ENCODE measurements around the gene RFC3.
"Not testable (repeated sequence)": the region's sequence is repeated elsewhere in the genome, so short reads cannot be mapped to it uniquely, and the experiment has no call there.

RFC3 gene, protein sequence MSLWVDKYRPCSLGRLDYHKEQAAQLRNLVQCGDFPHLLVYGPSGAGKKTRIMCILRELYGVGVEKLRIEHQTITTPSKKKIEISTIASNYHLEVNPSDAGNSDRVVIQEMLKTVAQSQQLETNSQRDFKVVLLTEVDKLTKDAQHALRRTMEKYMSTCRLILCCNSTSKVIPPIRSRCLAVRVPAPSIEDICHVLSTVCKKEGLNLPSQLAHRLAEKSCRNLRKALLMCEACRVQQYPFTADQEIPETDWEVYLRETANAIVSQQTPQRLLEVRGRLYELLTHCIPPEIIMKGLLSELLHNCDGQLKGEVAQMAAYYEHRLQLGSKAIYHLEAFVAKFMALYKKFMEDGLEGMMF

DNA sequence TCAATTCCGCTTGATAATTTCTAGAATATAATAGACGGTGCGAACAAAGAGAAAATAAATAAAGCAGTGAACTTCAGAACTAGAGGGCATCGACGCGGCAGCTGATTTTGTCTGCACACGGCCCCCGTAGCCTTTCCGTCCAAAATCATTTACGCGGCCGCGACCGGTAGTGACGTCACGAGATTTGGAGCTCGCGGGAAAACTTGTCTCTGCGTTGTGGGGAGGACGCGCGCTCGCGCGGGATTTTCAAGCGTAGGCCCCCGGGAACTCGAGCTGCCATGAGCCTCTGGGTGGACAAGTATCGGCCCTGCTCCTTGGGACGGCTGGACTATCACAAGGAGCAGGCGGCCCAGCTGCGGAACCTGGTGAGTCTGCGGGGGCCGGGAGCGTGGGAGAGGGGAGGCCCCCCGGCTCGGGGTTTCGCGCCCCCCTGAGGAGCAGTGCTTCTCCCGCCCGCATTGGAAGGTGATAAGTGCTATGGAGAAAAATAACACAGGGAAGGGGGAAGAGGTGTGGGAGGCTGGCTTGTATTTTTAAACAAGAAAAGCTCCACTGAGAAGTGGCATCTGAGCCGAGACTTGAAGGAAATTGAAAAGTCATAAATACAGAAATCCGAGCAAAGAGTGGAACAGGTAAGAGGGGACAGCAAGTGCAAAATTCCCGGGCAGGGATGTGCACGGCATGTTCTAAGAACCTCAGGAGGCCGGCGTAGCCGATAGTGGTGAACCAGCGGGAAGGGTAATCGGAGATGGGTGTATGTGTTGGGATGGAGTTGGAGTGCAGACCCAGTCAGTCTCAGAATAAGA is at the start of gene RFC3:
RFC3 (plus strand) TSS at position 249 of the 806 bp plus-strand sequence; CDS start at position 279, 30 bp downstream.
- DNase-seq = peak; percentile 90

DNA sequence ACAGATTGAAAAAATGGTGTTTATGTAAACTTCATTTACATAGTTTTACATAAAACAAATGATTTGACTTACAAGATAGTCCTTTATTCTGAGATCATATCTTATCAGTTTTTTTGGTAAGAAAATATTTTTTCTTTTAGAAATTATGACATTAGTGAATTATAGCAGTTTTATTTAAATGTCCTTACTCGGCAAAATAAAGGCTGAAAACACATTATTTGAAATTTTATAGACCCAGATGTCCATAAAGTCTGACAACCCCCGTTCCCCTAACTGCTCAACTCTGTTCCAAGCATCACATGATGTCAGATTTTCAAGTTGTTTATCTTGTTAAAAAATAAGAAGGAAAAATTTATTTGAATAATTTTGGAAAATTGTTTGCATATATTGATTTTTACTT is 46.7 kb upstream of the RFC3 start:
- no peak for DNase-seq

DNA sequence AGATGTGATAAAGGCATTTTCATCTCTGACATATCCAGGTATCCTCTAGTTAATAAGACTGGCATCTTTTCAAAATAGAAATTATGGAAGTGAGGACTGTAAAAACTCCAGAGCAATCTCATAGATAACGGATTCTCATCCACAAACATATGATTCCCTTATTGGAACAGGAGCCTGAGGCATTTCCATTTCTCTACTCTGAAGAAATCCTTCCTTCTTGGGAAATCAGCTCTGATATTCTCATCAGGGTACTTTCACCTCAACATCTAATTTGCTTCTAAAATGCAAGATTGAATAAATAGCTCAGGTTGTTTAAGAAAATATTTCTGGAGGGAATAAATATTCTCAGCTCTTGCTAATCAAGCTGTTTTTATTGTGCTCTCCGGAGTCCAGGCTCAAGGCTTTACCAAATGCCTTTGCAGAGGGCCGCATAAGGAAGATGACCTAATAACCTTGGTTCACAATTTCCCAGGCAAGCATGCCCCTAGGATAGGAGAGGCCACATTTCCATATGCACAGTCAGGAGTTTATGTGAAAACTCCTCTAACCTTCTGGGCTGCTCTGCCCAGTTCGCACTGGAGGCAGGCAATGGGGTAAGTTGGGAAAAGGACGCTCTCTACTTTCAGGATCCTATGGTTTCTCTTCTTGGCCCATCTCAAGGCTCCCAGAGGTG is 44.0 kb upstream of the RFC3 start:
- no peak for DNase-seq

DNA sequence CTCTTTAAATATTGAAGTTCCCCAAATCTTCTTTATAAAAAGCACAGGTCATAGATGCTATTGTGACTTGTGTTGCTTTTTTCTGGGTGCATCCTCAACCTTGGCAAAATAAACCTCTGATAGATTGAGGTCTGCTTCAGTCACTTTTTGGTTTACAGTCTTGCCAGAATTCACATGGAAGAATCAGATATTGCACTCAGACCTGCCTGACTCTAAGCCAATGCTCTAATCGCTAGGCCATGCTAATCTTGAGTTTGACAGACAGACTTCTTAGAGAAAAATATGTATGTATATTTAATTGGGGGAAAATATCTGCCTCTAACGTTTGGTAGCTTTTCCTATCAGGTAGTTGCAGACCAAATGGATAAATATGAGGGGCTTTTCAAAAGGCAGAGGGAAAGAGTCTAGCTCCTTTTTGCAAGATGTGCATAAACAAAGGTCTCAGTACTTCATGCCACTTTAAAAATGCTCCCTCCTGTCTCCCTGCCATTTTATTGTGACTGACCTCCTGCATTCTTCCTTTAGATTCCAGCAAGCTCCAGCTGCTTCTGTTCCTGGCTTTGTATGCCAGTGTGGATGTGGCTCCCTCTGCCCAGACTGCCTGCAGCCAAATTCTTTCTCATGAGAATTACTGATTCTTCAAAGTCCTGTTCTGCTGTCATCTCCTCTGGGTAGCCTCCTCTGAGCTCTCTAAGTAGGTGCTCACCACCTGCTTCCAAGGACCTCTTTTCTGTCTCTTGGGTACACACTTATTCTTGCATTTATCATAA is 42.4 kb upstream of the RFC3 start:
- DNase-seq = no peak

DNA sequence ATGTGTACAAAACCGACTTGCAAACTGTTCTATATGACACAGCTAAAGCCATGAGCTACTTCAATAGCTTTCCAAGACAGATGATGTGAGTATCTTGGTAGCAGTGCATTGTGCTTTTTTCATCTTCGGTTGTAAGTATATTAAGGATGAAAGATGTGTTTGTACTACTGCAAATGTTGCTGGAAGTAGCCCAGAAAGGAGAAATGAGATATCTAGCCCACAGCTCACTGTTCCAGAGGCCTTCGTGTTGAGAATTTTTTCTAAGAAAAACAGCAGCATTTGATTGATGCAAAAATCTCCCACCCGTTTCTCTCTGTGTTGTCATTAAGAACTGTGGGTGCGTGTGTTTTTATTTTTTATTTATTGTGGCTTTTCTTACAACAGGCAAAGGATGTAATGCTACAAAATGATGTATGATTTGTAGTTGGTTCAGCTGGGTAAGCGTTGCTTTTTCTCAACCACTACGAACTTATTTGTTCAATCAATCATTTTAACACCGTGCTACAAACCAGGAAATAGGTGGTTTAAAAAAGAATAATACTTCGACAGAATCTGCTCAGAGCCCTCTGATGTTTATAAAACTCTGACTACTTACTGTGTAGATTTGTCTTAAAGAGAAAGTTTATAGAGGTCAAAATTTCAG is 41.6 kb upstream of the RFC3 start:
- peak; percentile 73 for DNase-seq

DNA sequence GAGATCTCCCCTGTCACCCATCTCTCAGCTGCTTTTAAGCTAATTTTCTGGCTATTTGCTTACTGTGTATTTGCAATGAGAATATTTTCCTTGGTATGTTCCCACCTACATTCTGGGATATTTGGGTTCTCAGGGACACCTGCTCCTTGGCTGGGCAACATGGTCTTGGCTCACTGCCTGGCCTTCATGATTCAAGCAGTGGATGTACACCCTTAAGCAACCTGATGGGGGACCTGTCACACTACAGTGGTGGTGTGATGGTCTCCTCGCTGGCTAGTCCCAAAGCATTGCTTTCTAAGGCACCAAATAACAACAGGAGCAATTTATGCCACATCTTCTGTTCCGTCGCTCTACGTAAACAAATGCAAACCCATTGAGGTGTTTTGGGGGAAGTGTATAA is 35.3 kb upstream of the RFC3 start:
- no peak for DNase-seq

DNA sequence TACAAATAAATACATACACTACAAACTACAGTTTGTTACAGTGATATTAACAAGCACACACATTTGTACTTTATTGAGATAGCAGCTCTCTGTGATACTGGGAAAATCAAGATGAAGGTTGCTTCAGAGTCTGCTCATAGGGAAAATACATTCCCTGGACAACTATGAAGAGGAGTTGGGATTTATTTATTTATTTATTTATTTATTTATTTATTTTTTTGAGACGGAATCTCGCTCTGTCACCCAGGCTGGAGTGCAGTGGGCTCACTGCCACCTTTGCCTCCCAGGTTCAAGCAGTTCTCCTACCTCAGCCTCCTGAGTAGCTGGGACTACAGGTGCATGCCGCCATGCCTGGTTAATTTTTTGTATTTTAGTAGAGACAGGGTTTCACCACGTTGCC is 34.7 kb upstream of the RFC3 start:
- not testable (repeated sequence) for DNase-seq

DNA sequence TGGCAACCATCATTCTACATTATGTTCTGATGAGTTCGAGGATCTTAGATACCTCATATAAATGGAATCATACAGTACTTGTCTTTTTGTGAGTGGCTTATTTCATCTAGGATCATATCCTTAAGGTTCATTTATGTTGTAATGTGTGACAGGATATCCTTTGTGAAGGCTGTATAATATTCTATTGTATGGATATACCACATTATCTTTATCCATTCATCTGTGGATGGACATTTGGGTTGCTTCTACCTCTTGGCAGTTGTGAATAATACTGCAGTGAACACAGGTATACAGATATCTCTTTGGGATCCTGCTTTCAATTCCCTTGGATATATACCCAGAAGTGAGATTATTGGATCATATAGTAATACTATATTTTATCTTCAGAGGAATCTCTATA is 33.2 kb upstream of the RFC3 start:
- DNase-seq = no peak

DNA sequence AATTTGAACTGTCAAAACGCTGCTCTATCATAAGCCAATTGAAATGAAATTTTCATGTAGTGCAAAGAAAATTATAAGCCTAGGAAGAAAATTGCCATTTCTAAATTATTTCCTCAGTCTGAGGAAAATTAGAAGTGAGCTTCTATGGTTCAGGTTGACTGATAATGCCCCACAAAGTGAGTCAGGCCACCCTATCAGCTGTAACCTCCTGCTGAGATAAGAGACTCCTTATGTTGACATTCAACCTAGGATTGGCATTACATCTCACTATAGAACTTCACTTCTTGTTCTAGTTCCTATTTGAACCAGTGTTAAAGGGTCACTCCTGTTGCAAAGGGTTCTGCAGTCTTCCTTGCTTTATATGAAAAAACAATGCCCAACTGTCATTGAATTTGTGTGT is 32.6 kb upstream of the RFC3 start:
- DNase-seq = no peak

DNA sequence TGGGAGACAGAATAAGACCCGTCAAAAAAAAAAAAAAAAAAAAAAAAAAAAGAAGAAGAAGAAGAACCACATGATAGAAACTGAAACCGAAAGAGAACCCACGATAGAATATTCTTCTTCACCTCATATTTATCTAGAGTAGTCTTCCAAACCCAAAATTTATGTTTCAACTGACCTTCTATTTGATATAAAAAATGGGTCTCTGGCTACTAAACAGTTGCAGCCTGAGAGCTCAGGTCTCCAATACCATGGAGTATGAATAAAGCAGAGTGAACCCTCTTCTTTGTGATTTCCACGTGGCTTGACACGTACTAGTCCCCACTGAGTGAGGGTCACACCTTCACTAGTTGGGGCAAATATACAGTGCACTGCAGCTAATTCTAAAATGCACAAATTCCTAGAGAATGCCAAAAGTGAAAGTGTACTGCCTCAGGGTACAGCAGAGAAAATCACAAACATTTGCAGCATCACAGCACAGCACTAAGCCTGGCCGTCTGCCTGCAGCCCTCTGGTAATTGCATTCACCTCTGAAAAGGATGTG is 30.8 kb upstream of the RFC3 start:
- no peak for DNase-seq

DNA sequence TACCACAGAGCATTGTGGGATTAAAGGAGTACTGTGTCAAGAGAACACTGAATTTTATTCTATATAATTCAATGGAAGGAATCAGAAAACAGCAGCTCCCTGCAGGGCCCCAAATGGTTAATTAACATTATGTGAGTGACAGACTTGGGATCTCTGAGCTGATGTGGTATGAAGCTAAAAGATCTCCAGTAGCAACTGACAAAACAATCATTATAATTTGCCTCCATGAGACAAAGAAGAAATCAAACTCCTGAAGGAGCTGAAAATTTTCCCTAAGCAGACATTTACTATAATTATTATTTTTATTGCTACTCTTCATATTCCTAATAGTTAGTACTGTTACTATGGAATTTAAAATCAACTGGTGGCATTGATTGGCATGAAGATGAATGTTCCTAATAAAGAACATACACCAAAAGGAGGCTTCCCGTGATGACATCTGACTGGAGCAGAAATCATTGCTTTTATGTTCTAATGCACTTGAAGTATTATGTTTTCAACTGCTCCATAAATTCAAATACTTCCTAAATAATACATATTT is 28.8 kb upstream of the RFC3 start:
- DNase-seq = no peak

DNA sequence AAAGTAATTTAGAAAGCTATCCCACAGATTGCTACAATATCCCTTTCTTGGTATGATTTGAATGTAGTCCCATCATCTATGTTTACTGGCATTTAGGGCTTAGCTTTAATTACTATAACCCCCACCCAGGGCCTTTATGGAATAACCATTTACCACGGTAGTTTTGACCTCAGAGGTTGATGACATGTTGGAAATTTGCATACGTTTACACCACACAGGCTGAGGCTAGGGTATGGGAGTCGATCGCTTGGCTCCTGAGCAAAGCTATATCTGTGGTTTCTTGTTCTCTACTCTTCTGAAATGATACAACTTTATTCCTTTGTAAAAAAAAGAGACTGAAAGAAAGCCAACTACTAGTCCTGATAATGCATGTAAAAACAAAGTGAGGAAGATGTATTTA is 28.2 kb upstream of the RFC3 start:
- no peak for DNase-seq

DNA sequence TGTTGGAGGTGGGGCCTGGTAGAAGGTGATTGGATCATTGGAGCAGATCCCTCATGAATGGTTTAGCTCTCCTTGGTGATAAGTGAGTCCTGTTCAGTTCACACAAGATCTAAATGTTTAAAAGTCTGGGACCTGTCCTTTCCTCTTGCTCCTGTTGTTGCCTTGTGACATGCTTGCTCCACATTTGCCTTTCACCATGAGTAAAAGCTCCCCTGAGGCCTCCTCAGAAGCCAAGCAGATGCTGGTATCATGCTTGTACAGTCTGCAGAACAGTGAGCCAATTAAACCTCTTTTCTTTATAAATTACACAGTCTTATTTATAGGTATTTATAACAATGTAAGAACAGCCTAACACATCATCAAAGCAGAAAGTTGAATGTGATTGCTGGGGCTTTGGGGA is 24.2 kb upstream of the RFC3 start:
- DNase-seq = no peak

DNA sequence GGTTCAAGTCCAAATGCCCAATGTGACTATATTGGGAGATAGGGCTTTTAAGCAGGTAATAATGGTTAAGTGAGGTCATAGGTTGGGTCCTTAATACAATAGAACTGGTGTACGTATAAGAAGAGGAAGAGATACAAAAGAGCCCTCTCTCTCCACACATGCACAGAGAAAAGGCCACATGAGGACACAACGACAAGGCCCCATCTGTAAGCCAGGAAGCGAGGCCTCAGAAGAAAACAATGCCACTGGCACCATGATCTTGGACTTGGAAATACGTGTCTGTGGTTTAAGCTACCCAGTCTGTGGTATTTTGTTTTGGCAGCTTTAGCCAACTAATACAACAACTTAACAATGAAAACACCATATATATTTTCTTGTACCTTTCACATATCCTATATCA is 23.4 kb upstream of the RFC3 start:
- DNase-seq = no peak

DNA sequence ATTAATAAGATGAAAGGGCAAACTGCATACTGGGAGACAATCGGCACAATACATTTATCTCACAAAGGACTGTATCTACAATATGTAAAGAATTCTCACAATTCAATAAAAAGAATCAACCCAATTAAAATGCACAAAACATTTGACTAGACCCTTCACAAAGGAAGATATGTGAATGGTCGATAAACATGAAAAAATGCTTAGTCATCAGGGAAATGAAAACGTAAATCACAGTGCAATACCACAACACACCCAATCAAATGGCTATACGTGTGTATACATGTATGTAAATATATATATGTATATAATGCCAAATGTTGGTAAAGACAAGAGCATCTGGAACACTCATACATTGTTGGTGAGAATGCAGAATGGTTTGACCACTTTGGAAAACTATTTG is 21.9 kb upstream of the RFC3 start:
- DNase-seq = no peak

DNA sequence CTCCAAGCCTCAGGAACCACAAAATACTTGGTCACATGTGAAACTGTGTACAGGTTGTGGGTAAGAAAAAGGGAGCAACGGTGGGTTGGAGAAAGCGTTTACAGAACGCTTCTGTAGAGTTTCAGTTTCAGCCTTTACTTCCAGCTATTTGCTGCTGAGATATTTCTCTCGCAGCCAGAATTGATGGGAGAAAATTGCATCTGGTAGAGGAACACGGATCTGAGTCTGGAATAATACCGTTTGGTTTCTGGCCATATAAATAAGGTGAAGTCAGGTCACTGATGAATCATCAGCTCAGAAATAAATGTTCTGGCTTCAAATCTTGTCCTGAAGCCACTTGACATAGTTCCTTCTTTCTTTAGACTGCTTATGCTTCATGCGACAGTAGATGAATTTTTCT is 20.3 kb upstream of the RFC3 start:
- DNase-seq = no peak

DNA sequence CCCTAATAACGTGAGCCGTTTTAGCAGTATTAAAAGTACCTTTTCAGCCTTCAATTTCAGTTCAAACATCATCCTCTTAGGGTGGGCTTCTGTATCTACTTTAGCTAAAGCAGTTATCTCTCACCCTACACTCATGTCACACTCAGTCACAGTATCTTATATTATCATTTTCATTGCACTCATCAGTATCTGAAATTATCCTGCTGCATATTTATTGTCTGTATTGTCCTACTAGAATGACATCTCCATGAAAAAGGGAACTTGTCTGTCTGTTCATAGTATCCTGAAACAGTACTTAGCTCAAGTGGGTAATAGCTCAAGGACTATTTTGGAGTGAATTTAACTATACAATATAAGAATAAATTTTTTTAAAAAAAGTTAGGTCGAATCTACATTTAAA is 19.9 kb upstream of the RFC3 start:
- no peak for DNase-seq

DNA sequence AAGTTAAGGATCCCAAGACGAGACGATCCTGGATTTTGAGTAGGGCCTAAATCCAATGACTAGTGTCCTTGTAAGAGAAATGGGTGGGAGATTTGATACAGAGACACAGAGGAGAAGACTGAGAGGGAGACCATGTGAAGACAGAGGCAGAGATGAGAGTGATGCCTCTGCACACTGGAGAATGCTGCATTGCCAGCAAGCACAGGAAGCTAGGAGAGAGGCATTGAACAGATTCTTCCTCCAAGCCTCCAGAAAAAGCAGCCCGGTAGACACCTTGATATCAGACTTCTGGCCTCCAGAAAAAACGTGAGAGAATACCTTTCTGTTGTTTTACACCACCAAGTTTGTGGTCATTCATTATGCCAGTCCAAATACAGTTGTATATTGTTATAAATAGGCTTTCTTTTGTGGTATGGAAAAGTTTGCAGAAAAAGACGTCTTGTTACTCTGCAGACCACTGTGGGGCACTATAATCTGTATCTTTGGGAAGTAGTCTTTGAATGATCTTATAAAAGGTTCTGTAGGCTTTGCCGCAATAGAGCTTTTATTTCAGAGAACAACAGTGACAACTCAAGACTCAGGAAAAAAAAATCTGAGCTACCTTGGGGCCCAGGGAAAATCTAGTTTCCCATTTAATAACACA is 17.9 kb upstream of the RFC3 start:
- no peak for DNase-seq

DNA sequence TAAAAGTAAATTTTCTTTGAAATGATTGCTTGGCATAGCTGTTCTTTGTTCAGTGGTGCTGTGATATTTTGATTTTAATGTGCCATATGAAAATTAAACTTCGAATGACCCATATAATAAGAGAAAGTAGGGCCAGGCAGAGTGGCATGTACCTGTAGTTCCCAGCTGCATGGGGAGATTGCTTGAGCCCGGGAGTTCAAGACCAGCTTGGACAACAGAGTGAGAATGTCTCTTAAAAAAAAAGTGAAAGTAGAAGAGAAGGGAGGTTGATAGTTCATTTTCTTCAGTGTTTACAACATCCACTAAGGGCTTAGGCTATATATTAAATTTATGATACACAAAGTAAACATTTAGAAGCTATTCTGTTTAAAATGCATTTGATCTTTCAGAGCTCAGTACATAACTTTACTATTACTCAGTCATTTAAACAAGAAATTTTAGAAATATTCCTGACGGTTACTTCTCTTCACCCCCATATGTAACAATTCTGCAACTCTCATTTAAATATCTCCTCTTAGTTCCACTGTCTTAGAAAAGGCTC is 17.2 kb upstream of the RFC3 start:
- DNase-seq = no peak

DNA sequence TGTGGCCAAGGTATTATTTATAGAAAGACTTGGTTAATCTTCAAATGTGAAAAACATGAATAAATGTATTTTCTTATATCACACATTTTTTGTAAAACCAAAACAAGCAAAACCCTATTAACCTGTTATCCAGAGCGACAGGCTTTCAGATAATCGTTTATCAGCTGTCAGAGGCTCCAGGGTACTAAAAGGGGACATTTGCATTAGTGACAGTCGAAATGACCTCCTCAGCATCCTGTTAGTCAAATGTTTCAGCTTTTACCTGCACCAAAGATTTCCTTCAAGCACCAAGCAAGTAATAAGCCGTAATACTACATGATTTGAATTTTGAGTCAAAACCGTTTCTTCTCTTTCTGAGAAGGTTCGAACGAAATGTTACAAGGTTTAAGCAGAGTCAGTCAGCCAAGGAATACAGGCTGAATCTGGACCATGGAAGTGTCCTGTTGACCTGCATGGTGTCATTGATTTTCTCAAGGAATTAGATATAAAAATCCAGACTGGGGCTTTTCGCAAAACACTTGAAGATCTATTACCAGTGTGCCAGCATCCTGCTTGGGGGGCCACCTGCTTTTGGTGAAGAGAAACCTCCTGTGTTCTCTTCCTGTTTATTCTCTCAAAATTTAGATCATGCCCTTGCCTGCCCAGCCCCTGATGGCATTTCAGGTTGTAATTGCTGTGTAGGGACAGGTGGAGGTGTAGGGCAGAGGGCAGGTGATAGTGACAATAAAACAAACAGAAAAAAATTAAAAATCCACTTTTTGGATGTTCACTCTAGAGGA is 11.3 kb upstream of the RFC3 start:
- no peak for DNase-seq
